Measurements from ENCODE around the gene DGCR6L.
"Not testable (repeated sequence)": the region's sequence is repeated elsewhere in the genome, so short reads cannot be mapped to it uniquely, and the experiment has no call there.

DGCR6L gene

GRCh38 chr22:20275325-20275724 is 44.5 kb downstream of the DGCR6L start:
- not testable (repeated sequence) for DNase-seq (ENCODE audit: low spot score); H3K4me1 Mint-ChIP-seq (ENCODE audit: low read depth); H3K36me3 Mint-ChIP-seq (ENCODE audit: low read depth); H3K27me3 Mint-ChIP-seq (ENCODE audit: low read depth); H3K4me3 Mint-ChIP-seq; H3K27ac Mint-ChIP-seq; H3K9me3 Mint-ChIP-seq

DNA sequence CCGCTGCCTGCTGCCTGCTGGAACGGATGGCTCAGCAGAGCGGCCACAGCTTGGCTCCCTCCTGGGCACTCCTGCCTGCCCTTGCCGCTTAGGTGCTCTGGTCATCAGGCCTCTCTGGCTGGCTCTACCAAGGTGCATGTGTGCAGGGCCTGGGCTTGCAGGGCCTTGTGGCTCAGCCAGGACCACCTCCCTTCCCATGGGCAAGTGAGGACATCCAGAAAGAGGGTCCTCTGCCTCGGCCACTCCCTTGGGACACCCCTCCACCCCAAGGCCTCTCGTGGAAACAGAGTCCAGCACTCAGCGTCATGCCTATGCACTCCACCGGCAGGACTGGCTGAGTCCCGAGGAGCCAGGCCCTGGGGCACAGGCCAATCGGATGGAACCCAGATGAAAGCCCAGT is 45.5 kb downstream of the DGCR6L start:
- DNase-seq (ENCODE audit: low spot score); H3K4me3 Mint-ChIP-seq; H3K27ac Mint-ChIP-seq; H3K9me3 Mint-ChIP-seq; H3K27me3 Mint-ChIP-seq (ENCODE audit: low read depth); H3K36me3 Mint-ChIP-seq (ENCODE audit: low read depth); H3K4me1 Mint-ChIP-seq (ENCODE audit: low read depth): not testable (repeated sequence)

DNA sequence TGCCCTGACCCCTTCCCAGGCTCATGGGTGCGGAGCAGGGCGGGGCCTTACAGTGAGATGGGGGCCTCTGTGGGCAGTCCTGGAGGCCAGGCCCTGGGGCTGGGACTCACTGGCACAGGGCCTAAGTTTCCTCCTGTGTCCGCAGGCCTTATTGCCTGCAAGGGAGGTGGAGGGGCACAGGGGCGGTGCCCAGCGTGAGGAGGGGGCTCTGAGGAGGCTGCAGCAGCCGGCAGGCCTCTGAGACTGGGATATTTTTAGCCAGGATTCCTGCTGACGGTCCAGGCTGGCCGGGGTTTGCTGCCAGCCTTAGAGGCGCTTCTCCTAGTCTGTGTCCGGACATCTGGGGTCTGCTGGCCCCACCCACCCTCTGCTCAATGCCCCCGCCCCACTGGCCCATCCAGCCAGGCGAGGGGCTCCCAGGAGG is 46.1 kb downstream of the DGCR6L start:
- Mint-ChIP-seq H3K27me3 (ENCODE audit: low read depth) (no peaks in the 10 kb centered on the region), H3K27ac (no peak overlapping the region), H3K4me1 (ENCODE audit: low read depth) (peaks cover under 1% of the 10 kb centered on the region), H3K9me3 (no peaks in the 10 kb centered on the region), H3K36me3 (ENCODE audit: low read depth) (no peaks in the 10 kb centered on the region), H3K4me3 (no peak overlapping the region)
- no peak for DNase-seq (ENCODE audit: low spot score)

DNA sequence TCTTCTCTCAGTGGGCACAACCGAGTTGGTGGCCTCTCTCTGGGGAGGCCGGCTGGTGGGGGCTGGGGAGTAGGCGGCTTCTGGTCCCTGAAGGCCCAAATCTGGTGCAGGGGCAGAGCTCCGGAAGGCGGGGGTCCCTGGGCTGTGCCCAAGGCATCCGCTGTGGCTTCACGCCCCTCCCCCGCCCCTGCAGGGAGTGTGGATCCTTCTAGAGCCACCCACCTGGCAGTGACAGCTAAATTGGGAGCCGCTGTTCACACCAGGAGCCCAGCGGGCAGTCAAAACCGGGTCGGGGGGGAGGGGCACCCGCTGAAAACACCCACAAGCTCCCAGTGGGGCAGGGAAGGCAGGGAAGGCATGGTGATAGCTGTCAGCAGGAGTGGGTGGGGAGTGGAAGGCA is 47.2 kb downstream of the DGCR6L start:
- Mint-ChIP-seq H3K36me3 (ENCODE audit: low read depth) (no peaks in the 10 kb centered on the region), H3K4me3 (no peak overlapping the region), H3K9me3 (no peaks in the 10 kb centered on the region), H3K4me1 (ENCODE audit: low read depth) (peaks cover 2% of the 10 kb centered on the region), H3K27ac (no peak overlapping the region), H3K27me3 (ENCODE audit: low read depth) (no peaks in the 10 kb centered on the region)
- DNase-seq (ENCODE audit: low spot score): no peak

DNA sequence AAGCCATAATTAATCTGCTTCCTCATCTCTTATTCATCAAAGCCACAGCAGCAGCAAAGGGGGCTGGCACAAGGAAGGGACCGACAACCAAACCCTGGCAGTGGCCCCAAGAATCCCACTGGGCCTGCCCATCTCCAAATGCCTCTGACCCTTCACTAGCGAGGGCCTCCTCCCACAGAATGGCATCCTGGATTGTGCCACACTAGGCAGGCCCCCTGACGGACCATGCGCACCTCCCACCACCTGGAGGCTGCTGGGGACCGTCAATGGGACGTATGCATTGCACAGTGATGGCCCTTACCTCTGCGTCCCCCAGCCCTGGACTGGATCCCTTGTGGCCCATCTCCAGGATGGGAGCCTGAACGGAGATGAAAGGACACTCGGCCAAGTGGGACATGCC is 47.7 kb downstream of the DGCR6L start:
- Mint-ChIP-seq H3K9me3 (no peaks in the 10 kb centered on the region), H3K4me1 (ENCODE audit: low read depth) (peaks cover 2% of the 10 kb centered on the region), H3K27me3 (ENCODE audit: low read depth) (no peaks in the 10 kb centered on the region), H3K27ac (no peak overlapping the region), H3K36me3 (ENCODE audit: low read depth) (no peaks in the 10 kb centered on the region), H3K4me3 (no peak overlapping the region)
- DNase-seq (ENCODE audit: low spot score): no peak

- Mint-ChIP-seq H3K4me3 (no peak overlapping the region), H3K9me3 (no peaks in the 10 kb centered on the region), H3K27ac (no peak overlapping the region), H3K27me3 (ENCODE audit: low read depth) (peaks cover 4% of the 10 kb centered on the region), H3K4me1 (ENCODE audit: low read depth) (peaks cover 2% of the 10 kb centered on the region), H3K36me3 (ENCODE audit: low read depth) (no peaks in the 10 kb centered on the region)
- no peak for DNase-seq (ENCODE audit: low spot score)
These were observed 48.5 kb downstream of the DGCR6L start for GRCh38 chr22:20271114-20271994.

- H3K4me1 Mint-ChIP-seq (ENCODE audit: low read depth); DNase-seq (ENCODE audit: low spot score); H3K4me3 Mint-ChIP-seq; H3K27me3 Mint-ChIP-seq (ENCODE audit: low read depth); H3K27ac Mint-ChIP-seq; H3K36me3 Mint-ChIP-seq (ENCODE audit: low read depth); H3K9me3 Mint-ChIP-seq: not testable (repeated sequence)
These were observed 49.4 kb downstream of the DGCR6L start for GRCh38 chr22:20270190-20271113.

DNA sequence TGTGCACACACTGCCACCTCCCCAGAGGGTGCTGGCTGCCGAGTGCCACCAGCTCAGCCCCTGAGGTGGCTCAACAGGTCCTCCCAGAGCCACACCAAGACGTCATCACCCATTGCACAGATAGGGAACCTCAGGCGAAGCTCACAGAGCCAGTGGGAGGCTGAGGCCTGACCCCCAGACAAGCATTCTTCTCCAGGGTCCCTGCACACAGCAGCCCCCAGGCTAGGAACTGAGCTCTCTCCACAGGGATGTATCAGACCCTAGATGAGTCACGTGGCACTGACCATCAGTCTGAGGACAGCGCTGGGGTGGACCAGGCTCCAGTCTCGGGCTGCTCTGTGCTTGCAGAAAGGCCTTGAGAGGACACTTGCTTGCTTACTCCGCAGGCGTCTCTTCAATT is 50.2 kb downstream of the DGCR6L start:
- not testable (repeated sequence) for H3K4me3 Mint-ChIP-seq; H3K27ac Mint-ChIP-seq; H3K36me3 Mint-ChIP-seq (ENCODE audit: low read depth); H3K4me1 Mint-ChIP-seq (ENCODE audit: low read depth); H3K27me3 Mint-ChIP-seq (ENCODE audit: low read depth); DNase-seq (ENCODE audit: low spot score); H3K9me3 Mint-ChIP-seq

DNA sequence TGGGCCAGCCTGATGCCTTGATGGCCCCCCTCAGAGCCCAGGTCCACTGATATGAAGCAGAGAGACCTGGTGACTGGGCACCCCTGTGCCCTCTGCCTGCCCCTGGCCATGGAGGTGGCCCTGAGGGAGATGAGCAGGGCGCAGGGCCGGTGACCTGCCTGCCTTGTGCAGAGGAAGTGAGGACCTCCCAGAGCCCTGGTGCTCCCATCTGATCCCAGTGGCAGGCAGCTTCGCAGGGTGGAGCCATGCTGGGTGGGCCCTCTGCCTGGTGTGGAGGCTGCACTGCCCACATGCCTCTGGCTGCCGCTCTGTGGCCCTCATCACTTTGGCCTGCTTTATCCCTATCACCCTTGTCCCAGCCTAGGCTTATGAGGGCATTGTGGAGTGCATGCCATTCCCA is 50.7 kb downstream of the DGCR6L start:
- H3K27ac Mint-ChIP-seq; H3K36me3 Mint-ChIP-seq (ENCODE audit: low read depth); H3K4me3 Mint-ChIP-seq; H3K4me1 Mint-ChIP-seq (ENCODE audit: low read depth); H3K27me3 Mint-ChIP-seq (ENCODE audit: low read depth); H3K9me3 Mint-ChIP-seq; DNase-seq (ENCODE audit: low spot score): not testable (repeated sequence)

DNA sequence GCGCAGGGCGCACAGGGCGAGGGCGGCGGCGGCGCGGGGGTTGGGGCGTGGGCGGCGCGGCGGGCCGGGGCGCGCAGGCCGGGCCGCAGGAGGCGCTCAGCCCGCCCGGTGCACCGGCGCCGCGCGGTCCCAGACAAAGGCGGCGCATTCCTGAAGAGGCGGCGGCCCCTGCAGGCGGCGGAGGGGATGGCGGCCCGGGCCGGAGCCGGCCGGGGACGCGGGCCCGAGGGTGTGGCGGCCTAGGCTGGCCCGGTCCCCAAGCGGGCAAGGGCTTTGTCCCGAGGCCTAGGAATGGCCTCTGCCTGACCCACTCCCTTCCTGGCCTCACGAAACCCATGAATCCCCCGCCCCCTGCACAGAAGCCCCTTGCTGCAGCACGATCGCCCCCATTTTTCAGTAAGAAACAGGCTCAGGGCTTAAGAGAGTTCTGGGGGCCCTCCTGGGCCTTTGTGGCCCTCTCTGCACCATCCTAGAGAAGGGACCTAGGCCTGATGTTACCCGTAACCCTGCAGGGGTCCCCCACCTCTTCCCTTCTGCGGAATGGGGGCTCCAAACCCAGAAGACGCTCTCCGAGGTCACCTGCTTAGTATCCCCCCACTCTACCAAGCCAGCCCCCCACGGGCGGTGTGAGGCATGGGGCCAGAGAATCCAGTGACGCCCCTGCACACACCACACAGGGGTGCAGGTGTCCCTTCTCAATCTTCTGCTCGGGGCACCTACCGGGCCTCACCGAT is 51.4 kb downstream of the DGCR6L start, which contains the start of gene RTN4R:
TSS of gene RTN4R (minus strand) at position 40 of the 734 bp plus-strand sequence. CDS start 226 bp downstream, outside the sequence.
- DNase-seq (ENCODE audit: low spot score): peak; percentile 49
- peaks cover 4% of the 10 kb centered on the region for H3K27me3 Mint-ChIP-seq (ENCODE audit: low read depth)
- H3K36me3 Mint-ChIP-seq (ENCODE audit: low read depth): no peaks in the 10 kb centered on the region
- peak within 1 kb of the TSS; percentile 80 for H3K4me3 Mint-ChIP-seq
- no peak within 1 kb of the TSS for H3K27ac Mint-ChIP-seq
- no peaks in the 10 kb centered on the region for H3K9me3 Mint-ChIP-seq
- H3K4me1 Mint-ChIP-seq (ENCODE audit: low read depth): peaks cover 2% of the 10 kb centered on the region

- H3K36me3 Mint-ChIP-seq (ENCODE audit: low read depth): no peaks in the 10 kb centered on the region
- H3K4me3 Mint-ChIP-seq: peak overlapping the region; percentile 9
- H3K9me3 Mint-ChIP-seq: no peaks in the 10 kb centered on the region
- H3K27me3 Mint-ChIP-seq (ENCODE audit: low read depth): peaks cover 4% of the 10 kb centered on the region
- peak; percentile 6 for DNase-seq (ENCODE audit: low spot score)
- no peak overlapping the region for H3K27ac Mint-ChIP-seq
- H3K4me1 Mint-ChIP-seq (ENCODE audit: low read depth): peaks cover 2% of the 10 kb centered on the region
These were observed 52.2 kb downstream of the DGCR6L start for GRCh38 chr22:20267441-20268278.

- not testable (repeated sequence) for H3K4me1 Mint-ChIP-seq (ENCODE audit: low read depth); H3K27me3 Mint-ChIP-seq (ENCODE audit: low read depth); H3K27ac Mint-ChIP-seq; H3K36me3 Mint-ChIP-seq (ENCODE audit: low read depth); H3K9me3 Mint-ChIP-seq; DNase-seq (ENCODE audit: low spot score)
- H3K4me3 Mint-ChIP-seq: peak overlapping the region; percentile 37
These were observed 53.0 kb downstream of the DGCR6L start for GRCh38 chr22:20266667-20267440.

Measured in T-helper 2 cell treated with Interferon-gamma antibody and Interleukin-4, amounts not matched to agents 5 μg/mL and 100 μg/mL, for 36 hours (primary cell).